ENCODE measurements around the gene RNF187. TPM values are rescaled to one million over a fixed set of nuclear protein-coding genes. Genes with fewer than 3 reads are reported as not detected.

The RNF187 gene
- total and polyA plus RNA-seq, 2 of the 4 experiments (the other 2 are of a cell fraction): 14.0 to 55.4 TPM

DNA sequence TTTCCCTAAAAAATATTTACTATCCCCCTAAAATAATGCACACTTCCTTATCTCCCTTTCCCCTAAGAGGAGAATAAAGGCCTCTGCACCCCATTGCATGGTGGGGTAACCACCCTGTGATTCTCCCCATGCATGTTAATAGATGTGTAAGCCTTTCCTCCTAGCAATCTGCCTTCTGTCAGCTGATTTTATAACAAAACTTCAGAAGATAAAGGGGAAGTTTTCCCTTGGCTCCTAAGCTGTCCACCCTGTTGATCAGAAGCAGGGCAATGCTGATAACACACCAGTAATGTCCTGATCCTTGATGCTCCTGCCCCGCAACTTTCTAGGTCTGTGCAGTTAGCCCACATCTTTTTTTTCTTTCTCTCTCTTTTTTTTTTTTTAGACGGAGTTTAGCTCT, 11.4 kb upstream of the RNF187 start:
- no peak overlapping the region for H3K27ac ChIP-seq (ENCODE audit: insufficient read depth, low read length)
- DNase-seq (no peak), ATAC-seq (ENCODE audit: low read depth) (no peak)
- BruUV-seq (replicated peaks): no TSS peak
- WGBS, 2 experiments (ENCODE audit: extremely low coverage in 2 of 2, insufficient read length in 1 of 2): no CpG with 5 or more reads among the region's 2 CpGs
- no peak overlapping the region for H2BK120ac ChIP-seq (ENCODE audit: low read depth, low read length)
- no peaks in the 10 kb centered on the region for H3K36me3 ChIP-seq (ENCODE audit: control insufficient read depth, insufficient read depth, low read length)
- no peak overlapping the region for H3K4me2 ChIP-seq (ENCODE audit: low read depth, low read length)
- H3K4me3 ChIP-seq (ENCODE audit: insufficient read depth, low read depth, low read length): no peak overlapping the region
- no peak overlapping the region for H2BK5ac ChIP-seq (ENCODE audit: low read depth, low read length, poor library complexity, severe bottlenecking)
- no peaks in the 10 kb centered on the region for H3K9me1 ChIP-seq (ENCODE audit: insufficient read depth, low read length)
- no peak overlapping the region for H3K18ac ChIP-seq (ENCODE audit: low read depth, low read length)
- no peak overlapping the region for H3K56ac ChIP-seq (ENCODE audit: extremely low read depth, insufficient read depth, low read length)
- H2AFZ ChIP-seq (replicated peaks; ENCODE audit: low read length, poor library complexity): no peak overlapping the region
- H3K9ac ChIP-seq (ENCODE audit: low read depth, low read length): no peak overlapping the region
- POLR2A ChIA-PET (ENCODE audit: unreplicated experiment): no interaction called here
- 0 out of 2 replicates have a peak, but pooled peaks cover 1% of the 10 kb centered on the region for H3K4me1 ChIP-seq (ENCODE audit: control insufficient read depth, insufficient read depth, low read length)
- H2BK20ac ChIP-seq (ENCODE audit: low read depth, low read length): no peak overlapping the region
- intact Hi-C loops (cut with micrococcal nuclease) (no loop called here), dilution Hi-C loops (cut with HindIII; ENCODE audit: low sequenced_read_pairs, unreplicated experiment) (no loop called here), in situ Hi-C loops (cut with MboI; ENCODE audit: low sequenced_read_pairs) (no loop called here)
- no peak overlapping the region for H2BK15ac ChIP-seq (ENCODE audit: low read depth, low read length)
- H2AK9ac ChIP-seq (replicated peaks; ENCODE audit: low read depth, low read length, poor library complexity): no peak overlapping the region
- peaks cover 31% of the 10 kb centered on the region for H3K27me3 ChIP-seq (ENCODE audit: control insufficient read depth, insufficient read depth, low read length)
- no peak overlapping the region for H4K5ac ChIP-seq (ENCODE audit: low read depth, low read length)
- CTCF ChIA-PET: no interaction called here
- no peaks in the 10 kb centered on the region for H3K79me1 ChIP-seq (ENCODE audit: low read depth in 1 of 2, low read length in 2 of 2)
- H4K8ac ChIP-seq (ENCODE audit: low read depth in 2 of 2, low read length in 2 of 2): no peak overlapping the region
- H3K4ac ChIP-seq (ENCODE audit: low read depth, low read length): no peak overlapping the region
- H3K23ac ChIP-seq (ENCODE audit: low read depth, low read length): no peak overlapping the region
- no peak overlapping the region for H2AK5ac ChIP-seq (ENCODE audit: low read depth, low read length)
- H4K20me1 ChIP-seq (ENCODE audit: insufficient read depth, low read length): no peaks in the 10 kb centered on the region
- H4K91ac ChIP-seq (ENCODE audit: insufficient read depth, low read depth, low read length): no peak overlapping the region
- TF ChIP-seq, protein P1, sequence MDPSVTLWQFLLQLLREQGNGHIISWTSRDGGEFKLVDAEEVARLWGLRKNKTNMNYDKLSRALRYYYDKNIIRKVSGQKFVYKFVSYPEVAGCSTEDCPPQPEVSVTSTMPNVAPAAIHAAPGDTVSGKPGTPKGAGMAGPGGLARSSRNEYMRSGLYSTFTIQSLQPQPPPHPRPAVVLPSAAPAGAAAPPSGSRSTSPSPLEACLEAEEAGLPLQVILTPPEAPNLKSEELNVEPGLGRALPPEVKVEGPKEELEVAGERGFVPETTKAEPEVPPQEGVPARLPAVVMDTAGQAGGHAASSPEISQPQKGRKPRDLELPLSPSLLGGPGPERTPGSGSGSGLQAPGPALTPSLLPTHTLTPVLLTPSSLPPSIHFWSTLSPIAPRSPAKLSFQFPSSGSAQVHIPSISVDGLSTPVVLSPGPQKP (IDR thresholded peaks at IDR 0.05; ENCODE audit: borderline replicate concordance, low read depth, low read length): no peak
- TF ChIP-seq CEBPB (IDR thresholded peaks at IDR 0.05; ENCODE audit: low read depth, low read length) (no peak), MAFK (IDR thresholded peaks at IDR 0.05; ENCODE audit: low read depth, low read length) (no peak), MXI1 (IDR thresholded peaks at IDR 0.05; ENCODE audit: borderline replicate concordance, low read depth, low read length) (no peak), POLR2A (IDR thresholded peaks at IDR 0.05; ENCODE audit: low read depth, low read length) (no peak), CHD1 (IDR thresholded peaks at IDR 0.05; ENCODE audit: low read depth, low read length) (no peak), RAD21 (IDR thresholded peaks at IDR 0.05; ENCODE audit: low read length) (no peak), RCOR1 (IDR thresholded peaks at IDR 0.05; ENCODE audit: insufficient replicate concordance, low read length) (no peak), FOS (IDR thresholded peaks at IDR 0.05; ENCODE audit: low read depth, low read length) (no peak)
- TF ChIP-seq, protein P2, sequence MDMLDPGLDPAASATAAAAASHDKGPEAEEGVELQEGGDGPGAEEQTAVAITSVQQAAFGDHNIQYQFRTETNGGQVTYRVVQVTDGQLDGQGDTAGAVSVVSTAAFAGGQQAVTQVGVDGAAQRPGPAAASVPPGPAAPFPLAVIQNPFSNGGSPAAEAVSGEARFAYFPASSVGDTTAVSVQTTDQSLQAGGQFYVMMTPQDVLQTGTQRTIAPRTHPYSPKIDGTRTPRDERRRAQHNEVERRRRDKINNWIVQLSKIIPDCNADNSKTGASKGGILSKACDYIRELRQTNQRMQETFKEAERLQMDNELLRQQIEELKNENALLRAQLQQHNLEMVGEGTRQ (IDR thresholded peaks at IDR 0.05; ENCODE audit: low read depth, low read length): no peak
- no peak overlapping the region for H3K14ac ChIP-seq (replicated peaks; ENCODE audit: low read depth, low read length)
- no peaks in the 10 kb centered on the region for H3K9me3 ChIP-seq (ENCODE audit: control insufficient read depth, insufficient read depth, low read length)
